HAP-1 (cell line): ENCODE measurements around the gene WASHC3.

Experiments used
- DNase-seq, 2 experiments: peaks; one replicate each; pipeline ENCODE4 v3.0.0-alpha.2; 2016 to 2020; ENCODE audit warnings: low spot score in 2 of 2
- H3K27me3 ChIP-seq: fragments of 250-450 bp; sonication (Bioruptor Pico); 2 replicates; pipeline ENCODE4 v1.5.1; 2020; ENCODE audit warnings: low read depth, mild to moderate bottlenecking, moderate library complexity
- H3K36me3 ChIP-seq: fragments of 250-450 bp; sonication (Bioruptor Pico); replicated peaks from 2 replicates; pipeline ENCODE4 v1.5.1; 2020; ENCODE audit warnings: mild to moderate bottlenecking
- H3K4me1 ChIP-seq: fragments of 250-450 bp; sonication (Bioruptor Pico); 2 replicates; pipeline ENCODE4 v1.5.1; 2020; ENCODE audit warnings: mild to moderate bottlenecking
- H3K4me3 ChIP-seq: fragments of 250-450 bp; sonication (Bioruptor Pico); 2 replicates; pipeline ENCODE4 v1.5.1; 2020; ENCODE audit warnings: mild to moderate bottlenecking, moderate library complexity
- H3K9me3 ChIP-seq: fragments of 250-450 bp; sonication (Bioruptor Pico); 2 replicates; pipeline ENCODE4 v1.5.1; 2020; ENCODE audit warnings: mild to moderate bottlenecking, moderate library complexity
- in situ Hi-C: fragments of 300-500 bp; cut with MboI; formaldehyde crosslinking; loops from 3 replicates; pipeline ENCODE4 v1.14.3; 2020; ENCODE audit warnings: low sequenced_read_pairs, inconsistent platforms, mixed read lengths

WASHC3 gene

DNA sequence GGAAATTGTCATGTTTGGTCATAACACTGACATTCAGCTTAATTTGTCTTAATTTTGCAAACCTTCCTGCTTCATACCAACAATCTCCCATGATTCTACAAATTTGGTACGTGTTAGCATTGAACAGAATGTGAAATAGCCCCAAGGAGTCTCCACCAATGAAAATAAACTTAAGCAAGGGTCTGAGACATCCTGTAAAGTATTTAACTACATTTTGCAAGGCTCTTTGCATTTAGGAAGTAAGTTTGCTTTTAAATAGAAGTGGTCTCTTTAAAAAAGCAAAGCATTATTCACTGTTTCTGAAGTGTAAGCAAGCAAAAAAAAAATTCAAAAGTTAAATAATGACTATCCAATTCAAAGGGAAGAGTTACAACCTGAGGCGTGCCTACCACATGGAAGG is 79.9 kb downstream of the WASHC3 start:
- H3K9me3 ChIP-seq = no peaks in the 10 kb centered on the region
- H3K4me3 ChIP-seq = no peak overlapping the region
- no peak for DNase-seq
- in situ Hi-C loops = no loop called here
- H3K36me3 ChIP-seq = no peaks in the 10 kb centered on the region
- peaks cover 3% of the 10 kb centered on the region; the same call in 1 of the 2 replicates for H3K27me3 ChIP-seq
- H3K4me1 ChIP-seq = no peaks in the 10 kb centered on the region

DNA sequence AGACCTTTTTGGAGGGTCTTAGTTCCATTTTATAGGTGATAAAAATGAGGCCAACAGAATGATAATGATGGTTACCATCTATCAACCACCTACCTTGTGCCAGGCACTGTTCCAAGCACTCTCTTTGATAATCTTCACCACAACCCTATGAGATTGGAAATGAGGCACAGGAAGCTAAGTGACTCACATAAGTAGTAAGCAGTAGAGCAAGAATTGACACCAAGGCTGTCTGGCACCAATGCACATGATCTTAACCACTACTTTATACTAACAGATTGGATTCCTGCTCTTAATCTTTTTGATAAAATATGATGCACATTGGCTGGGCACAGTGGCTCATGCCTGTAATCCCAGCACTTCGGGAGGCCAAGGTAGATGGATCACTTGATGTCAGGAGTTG is 93.0 kb downstream of the WASHC3 start:
- Histone ChIP-seq H3K9me3 (no peaks in the 10 kb centered on the region), H3K36me3 (no peaks in the 10 kb centered on the region), H3K27me3 (no peaks in the 10 kb centered on the region), H3K4me3 (no peak overlapping the region), H3K4me1 (no peaks in the 10 kb centered on the region)
- no peak for DNase-seq
- in situ Hi-C loops = no loop called here

- DNase-seq = no peak
- in situ Hi-C loops = no loop called here
- no peaks in the 10 kb centered on the region for H3K4me1 ChIP-seq
- no peaks in the 10 kb centered on the region for H3K9me3 ChIP-seq
- no peaks in the 10 kb centered on the region for H3K27me3 ChIP-seq
- H3K36me3 ChIP-seq = no peaks in the 10 kb centered on the region
- H3K4me3 ChIP-seq = no peak overlapping the region
Measured at GRCh38 chr12:101967506-101967905, 94.3 kb downstream of the WASHC3 start.

DNA sequence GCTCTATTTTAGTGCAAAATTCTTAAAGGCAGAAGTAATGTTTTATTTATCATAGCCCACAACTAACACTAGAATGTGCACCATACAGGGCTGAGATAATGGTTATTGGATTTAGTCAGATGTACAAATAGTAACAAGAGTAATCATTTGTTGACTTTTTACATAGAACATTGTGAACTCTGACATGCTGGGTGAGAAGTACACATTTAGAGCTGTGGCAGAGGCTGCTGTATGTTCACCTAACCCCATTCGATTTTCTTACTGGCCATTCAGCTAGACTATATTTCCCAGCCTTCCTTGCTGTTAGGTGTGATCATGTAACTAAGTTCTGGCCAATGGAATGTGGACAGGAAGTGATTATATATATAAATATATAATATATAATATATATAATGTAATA is 95.3 kb downstream of the WASHC3 start:
- DNase-seq = no peak
- no peak overlapping the region for H3K4me3 ChIP-seq
- no peaks in the 10 kb centered on the region for H3K36me3 ChIP-seq
- H3K4me1 ChIP-seq = no peaks in the 10 kb centered on the region
- in situ Hi-C loops = no loop called here
- no peaks in the 10 kb centered on the region for H3K9me3 ChIP-seq
- no peaks in the 10 kb centered on the region for H3K27me3 ChIP-seq

DNA sequence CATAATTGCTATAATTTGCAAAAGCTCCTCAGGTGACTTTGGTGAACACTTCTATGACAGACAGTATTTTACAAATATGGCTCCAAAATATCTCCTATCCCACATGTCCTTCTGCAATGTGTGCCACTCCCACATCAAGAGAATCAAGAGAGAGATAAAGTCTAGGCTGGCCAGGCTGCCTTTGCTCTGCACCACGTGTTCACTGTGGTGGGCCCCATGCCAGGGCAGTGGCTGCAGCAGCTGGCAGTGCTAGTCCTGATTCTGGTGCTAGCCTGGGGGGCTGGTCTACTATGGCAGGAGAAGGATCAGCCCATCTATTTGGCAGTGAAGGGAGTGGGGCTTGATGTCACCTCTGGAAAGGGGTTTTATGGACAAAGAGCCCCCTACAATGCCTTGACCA is 98.1 kb downstream of the WASHC3 start:
- Histone ChIP-seq H3K4me1 (no peaks in the 10 kb centered on the region), H3K4me3 (no peak overlapping the region), H3K9me3 (no peaks in the 10 kb centered on the region), H3K27me3 (no peaks in the 10 kb centered on the region), H3K36me3 (no peaks in the 10 kb centered on the region)
- in situ Hi-C loops = no loop called here
- DNase-seq = no peak
